ENCODE results near the gene C1orf105. TPM values are rescaled to one million over a fixed set of nuclear protein-coding genes. Genes with fewer than 3 reads are reported as not detected.

C1orf105 gene
- polyA plus RNA-seq, 1 of the 3 experiments (the other 2 are of a cell fraction): not detected

- Histone ChIP-seq H3K36me3 (replicated peaks in 1 of 2; ENCODE audit: control insufficient read depth in 1 of 2, insufficient read depth in 2 of 2, low read length in 1 of 2) (peaks cover 0 to 16% of the 10 kb centered on the region in 2 experiments), H3K27ac (ENCODE audit: low read depth in 2 of 2, low read length in 1 of 2) (peak overlapping the region; percentile 34 to 50; a peak in 3 of 4 replicates), H3K27me3 (ENCODE audit: insufficient read depth) (no peaks in the 10 kb centered on the region), H3F3A (replicated peaks; ENCODE audit: insufficient read depth) (no peaks in the 10 kb centered on the region), H3K4me3 (ENCODE audit: low read depth in 2 of 2, low read length in 1 of 2) (no peak overlapping the region; a peak in 1 of 4 replicates), H3K4me1 (ENCODE audit: control insufficient read depth in 1 of 2, insufficient read depth in 2 of 2, low read depth in 1 of 2, low read length in 1 of 2) (peaks cover 16 to 40% of the 10 kb centered on the region in 2 experiments; a peak in 3 of 4 replicates), H4K20me1 (ENCODE audit: insufficient read depth) (no peaks in the 10 kb centered on the region), H3K9me2 (no peaks in the 10 kb centered on the region), H3K9me3 (no peaks in the 10 kb centered on the region), H2AFZ (ENCODE audit: low read depth) (peak overlapping the region; percentile 19; the same call in 1 of the 2 replicates), H3K79me2 (ENCODE audit: insufficient read depth) (no peaks in the 10 kb centered on the region), H3K4me2 (peak overlapping the region; percentile 1; the same call in 1 of the 2 replicates), H3K9ac (no peak overlapping the region)
- TF ChIP-seq IRF3 (IDR thresholded peaks at IDR 0.05; ENCODE audit: low read depth, low read length): no peak
- TF ChIP-seq, protein P1, sequence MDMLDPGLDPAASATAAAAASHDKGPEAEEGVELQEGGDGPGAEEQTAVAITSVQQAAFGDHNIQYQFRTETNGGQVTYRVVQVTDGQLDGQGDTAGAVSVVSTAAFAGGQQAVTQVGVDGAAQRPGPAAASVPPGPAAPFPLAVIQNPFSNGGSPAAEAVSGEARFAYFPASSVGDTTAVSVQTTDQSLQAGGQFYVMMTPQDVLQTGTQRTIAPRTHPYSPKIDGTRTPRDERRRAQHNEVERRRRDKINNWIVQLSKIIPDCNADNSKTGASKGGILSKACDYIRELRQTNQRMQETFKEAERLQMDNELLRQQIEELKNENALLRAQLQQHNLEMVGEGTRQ (IDR thresholded peaks at IDR 0.05; ENCODE audit: borderline replicate concordance, low read depth, low read length): no peak
- TF ChIP-seq ELF1 (IDR thresholded peaks at IDR 0.05): no peak
- TF ChIP-seq SMC3 (IDR thresholded peaks at IDR 0.05; ENCODE audit: low read depth, low read length): no peak
- TF ChIP-seq TEAD4 (IDR thresholded peaks at IDR 0.05; ENCODE audit: borderline replicate concordance, insufficient read depth): no peak
- no peak for TF ChIP-seq SIN3A (IDR thresholded peaks at IDR 0.05; ENCODE audit: borderline replicate concordance, low read depth, low read length)
- TF ChIP-seq RAD21 (IDR thresholded peaks at IDR 0.05; ENCODE audit: low read length): no peak
- 0 out of 2 replicates have a peak, but pooled peaks have one; percentile 21 for TF ChIP-seq MAX (IDR thresholded peaks at IDR 0.05; ENCODE audit: low read depth)
- peak; percentile 53 for TF ChIP-seq TCF12 (IDR thresholded peaks at IDR 0.05)
- no peak for DNase-seq
- CTCF ChIA-PET: interaction anchor here (1.0 to 1.7 kb wide), 2 partner anchors 16 kb away, joined by 5 to 7 read pairs; no protein-coding TSS in a partner anchor
- 64% methylated on average over 3 of the region's 3 CpGs for WGBS (ENCODE audit: low lambda C conversion rate)
- POLR2A ChIA-PET: no interaction called here
These were observed 36.9 kb upstream of the C1orf105 start for GRCh38 chr1:172383536-172383935.

GRCh38 chr1:172384656-172385055, 35.8 kb upstream of the C1orf105 start:
- H3K79me2 ChIP-seq (ENCODE audit: insufficient read depth): no peaks in the 10 kb centered on the region
- no peak overlapping the region for H2AFZ ChIP-seq (ENCODE audit: low read depth)
- no peak overlapping the region for H3K9ac ChIP-seq
- no peaks in the 10 kb centered on the region for H3F3A ChIP-seq (replicated peaks; ENCODE audit: insufficient read depth)
- H3K4me3 ChIP-seq (ENCODE audit: low read depth in 2 of 2, low read length in 1 of 2): no peak overlapping the region
- H3K27me3 ChIP-seq (ENCODE audit: insufficient read depth): no peaks in the 10 kb centered on the region
- H3K4me1 ChIP-seq (ENCODE audit: control insufficient read depth in 1 of 2, insufficient read depth in 2 of 2, low read depth in 1 of 2, low read length in 1 of 2): peaks cover 16 to 38% of the 10 kb centered on the region in 2 experiments; a peak in 3 of 4 replicates
- H3K9me2 ChIP-seq: no peaks in the 10 kb centered on the region
- no peaks in the 10 kb centered on the region for H3K9me3 ChIP-seq
- ChIA-PET CTCF (interaction anchor here (1.0 kb wide), 1 partner anchor 15 kb away, joined by 5 read pairs; no protein-coding TSS in a partner anchor), POLR2A (no interaction called here)
- H3K4me2 ChIP-seq: no peak overlapping the region
- no peak for DNase-seq
- WGBS (ENCODE audit: low lambda C conversion rate): 93% methylated on average over 1 of the region's 1 CpG
- H3K27ac ChIP-seq (ENCODE audit: low read depth in 2 of 2, low read length in 1 of 2): no peak overlapping the region
- no peaks in the 10 kb centered on the region for H4K20me1 ChIP-seq (ENCODE audit: insufficient read depth)
- peaks cover 0 to 12% of the 10 kb centered on the region in 2 experiments for H3K36me3 ChIP-seq (replicated peaks in 1 of 2; ENCODE audit: control insufficient read depth in 1 of 2, insufficient read depth in 2 of 2, low read length in 1 of 2)
- TF ChIP-seq RFX5 (IDR thresholded peaks at IDR 0.05; ENCODE audit: low read length) (no peak), POLR2AphosphoS5 (IDR thresholded peaks at IDR 0.05; ENCODE audit: low read depth, low read length) (no peak), FOXM1 (IDR thresholded peaks at IDR 0.05; ENCODE audit: low read depth) (no peak), MAX (IDR thresholded peaks at IDR 0.05; ENCODE audit: low read depth) (no peak), RCOR1 (IDR thresholded peaks at IDR 0.05; ENCODE audit: low read length) (no peak), TAF1 (IDR thresholded peaks at IDR 0.05; ENCODE audit: borderline replicate concordance, low read depth, low read length) (no peak), FOSL2 (IDR thresholded peaks at IDR 0.05; ENCODE audit: borderline replicate concordance, low read depth) (no peak), RXRA (IDR thresholded peaks at IDR 0.05; ENCODE audit: borderline replicate concordance, low read depth) (no peak), NFIC (IDR thresholded peaks at IDR 0.05; ENCODE audit: borderline replicate concordance) (no peak), NRF1 (IDR thresholded peaks at IDR 0.05; ENCODE audit: low read depth, low read length) (no peak), RAD21 (IDR thresholded peaks at IDR 0.05; ENCODE audit: low read length) (no peak), GABPA (IDR thresholded peaks at IDR 0.05; ENCODE audit: low read depth) (no peak), PBX3 (IDR thresholded peaks at IDR 0.05) (no peak), YY1 (IDR thresholded peaks at IDR 0.05; ENCODE audit: low read depth) (no peak), JUND (IDR thresholded peaks at IDR 0.05) (no peak)
- TF ChIP-seq, protein P2, sequence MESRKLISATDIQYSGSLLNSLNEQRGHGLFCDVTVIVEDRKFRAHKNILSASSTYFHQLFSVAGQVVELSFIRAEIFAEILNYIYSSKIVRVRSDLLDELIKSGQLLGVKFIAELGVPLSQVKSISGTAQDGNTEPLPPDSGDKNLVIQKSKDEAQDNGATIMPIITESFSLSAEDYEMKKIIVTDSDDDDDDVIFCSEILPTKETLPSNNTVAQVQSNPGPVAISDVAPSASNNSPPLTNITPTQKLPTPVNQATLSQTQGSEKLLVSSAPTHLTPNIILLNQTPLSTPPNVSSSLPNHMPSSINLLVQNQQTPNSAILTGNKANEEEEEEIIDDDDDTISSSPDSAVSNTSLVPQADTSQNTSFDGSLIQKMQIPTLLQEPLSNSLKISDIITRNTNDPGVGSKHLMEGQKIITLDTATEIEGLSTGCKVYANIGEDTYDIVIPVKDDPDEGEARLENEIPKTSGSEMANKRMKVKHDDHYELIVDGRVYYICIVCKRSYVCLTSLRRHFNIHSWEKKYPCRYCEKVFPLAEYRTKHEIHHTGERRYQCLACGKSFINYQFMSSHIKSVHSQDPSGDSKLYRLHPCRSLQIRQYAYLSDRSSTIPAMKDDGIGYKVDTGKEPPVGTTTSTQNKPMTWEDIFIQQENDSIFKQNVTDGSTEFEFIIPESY (IDR thresholded peaks at IDR 0.05; ENCODE audit: borderline replicate concordance, low read depth): no peak
- TF ChIP-seq, protein P3, sequence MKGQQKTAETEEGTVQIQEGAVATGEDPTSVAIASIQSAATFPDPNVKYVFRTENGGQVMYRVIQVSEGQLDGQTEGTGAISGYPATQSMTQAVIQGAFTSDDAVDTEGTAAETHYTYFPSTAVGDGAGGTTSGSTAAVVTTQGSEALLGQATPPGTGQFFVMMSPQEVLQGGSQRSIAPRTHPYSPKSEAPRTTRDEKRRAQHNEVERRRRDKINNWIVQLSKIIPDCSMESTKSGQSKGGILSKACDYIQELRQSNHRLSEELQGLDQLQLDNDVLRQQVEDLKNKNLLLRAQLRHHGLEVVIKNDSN (IDR thresholded peaks at IDR 0.05; ENCODE audit: borderline replicate concordance, low read depth): no peak

All from SK-N-SH (cell line).